Left renal cortex interstitium (tissue), 4 donors: ENCODE data around the gene SEMA3D. TPM values are rescaled to one million over a fixed set of nuclear protein-coding genes. Genes with fewer than 3 reads are reported as not detected.
A peak's percentile ranks its signal among the peaks of the same experiment; 100 is the strongest.

Experiments
- DNase-seq, 4 donors: peaks; one replicate each; pipeline ENCODE4 v3.0.0-alpha.2; 2013; ENCODE audit warnings: low read depth in 4 of 4, low spot score in 2 of 4, missing footprints in 1 of 4
- polyA plus RNA-seq, 4 donors: library from polyadenylated mRNA; unstranded; fragments of 120-200 nt; gene quantifications; one replicate each; pipeline ENCODE4 v1.2.1, GENCODE V29; 2013; ENCODE audit not compliant: insufficient read length in 4 of 4

SEMA3D gene
- 10 to 100 TPM; 34.6 to 46.8 (median 38.6) TPM for polyA plus RNA-seq

DNA sequence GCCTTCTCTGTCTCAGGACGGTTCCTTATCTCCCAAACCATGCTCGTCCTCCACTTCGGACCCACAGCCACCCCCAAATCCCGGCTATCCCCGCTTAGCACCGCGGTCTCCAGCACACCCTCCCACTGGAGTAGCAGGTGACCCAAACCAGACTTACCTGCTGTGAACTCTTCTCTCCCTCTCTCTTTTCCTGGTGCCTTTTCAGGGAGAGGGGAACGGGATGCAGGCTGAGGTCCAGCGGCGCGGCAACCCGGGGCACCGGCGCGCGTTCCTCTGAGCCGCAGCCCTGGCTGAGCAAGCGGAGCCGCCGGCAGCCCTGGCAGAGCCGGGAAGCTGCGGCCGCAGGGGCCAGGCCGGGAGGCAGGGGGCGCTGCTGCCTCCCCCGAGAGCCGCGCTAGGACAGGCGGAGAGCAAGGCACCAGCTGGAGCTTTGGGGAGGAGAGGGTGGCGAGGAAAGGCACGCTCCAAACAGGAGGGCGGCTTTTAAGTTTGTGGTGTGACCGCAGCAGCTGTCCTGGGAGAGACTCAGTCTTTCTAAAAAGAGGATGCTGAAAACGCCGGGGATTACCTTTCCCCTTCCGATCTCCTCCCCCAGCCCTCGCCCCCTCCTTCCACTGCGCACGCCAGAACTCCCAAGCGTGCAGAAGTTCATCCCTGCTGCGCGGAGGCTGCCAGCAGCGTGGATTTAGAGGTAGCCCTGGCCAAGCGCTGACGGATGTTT, at the start of gene SEMA3D:
TSS of gene SEMA3D (minus strand) at position 536 of the 721 bp plus-strand sequence. CDS start 65,165 bp downstream, outside the sequence.
- DNase-seq, result peak; percentile 75 to 85 (median 78)

DNA sequence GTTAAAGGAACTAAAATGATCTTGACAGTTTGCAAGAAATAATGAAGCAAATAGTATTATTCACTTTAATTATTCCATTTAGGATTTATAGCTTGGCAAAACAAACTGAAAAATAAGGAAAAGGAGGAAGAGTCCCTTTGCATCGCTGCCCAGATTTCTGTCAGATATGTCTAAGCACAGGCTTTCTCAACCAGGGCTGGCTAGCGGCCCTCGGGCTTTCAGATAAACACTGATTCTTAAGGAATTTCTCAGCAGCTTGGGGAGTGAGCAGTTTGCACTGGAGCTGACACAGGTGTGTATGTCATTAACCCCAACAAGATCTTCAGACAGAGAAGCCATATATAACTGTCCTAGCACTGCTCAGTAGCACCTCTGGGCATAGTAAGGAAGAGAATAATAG, 47.9 kb upstream of the SEMA3D start:
- DNase-seq, result no peak

DNA sequence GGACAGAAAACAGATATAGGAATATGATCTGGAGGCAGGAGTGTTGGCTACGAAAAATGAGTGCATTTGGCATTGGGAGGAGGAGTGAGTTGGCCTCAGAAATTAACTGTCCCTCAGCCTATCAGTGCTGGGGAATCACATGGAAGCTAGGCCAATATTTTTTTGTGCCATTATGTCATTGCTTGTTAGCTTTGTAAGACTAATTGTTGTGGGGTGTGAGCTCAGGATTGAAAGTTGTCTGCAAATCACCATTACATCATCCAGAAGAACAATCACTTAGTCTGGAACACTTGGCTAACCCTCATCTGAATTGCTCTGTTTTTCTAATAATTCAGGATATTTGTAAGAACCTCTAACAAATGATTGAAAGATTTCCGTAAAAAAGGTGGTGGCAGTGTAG, 45.2 kb upstream of the SEMA3D start:
- DNase-seq, result no peak

DNA sequence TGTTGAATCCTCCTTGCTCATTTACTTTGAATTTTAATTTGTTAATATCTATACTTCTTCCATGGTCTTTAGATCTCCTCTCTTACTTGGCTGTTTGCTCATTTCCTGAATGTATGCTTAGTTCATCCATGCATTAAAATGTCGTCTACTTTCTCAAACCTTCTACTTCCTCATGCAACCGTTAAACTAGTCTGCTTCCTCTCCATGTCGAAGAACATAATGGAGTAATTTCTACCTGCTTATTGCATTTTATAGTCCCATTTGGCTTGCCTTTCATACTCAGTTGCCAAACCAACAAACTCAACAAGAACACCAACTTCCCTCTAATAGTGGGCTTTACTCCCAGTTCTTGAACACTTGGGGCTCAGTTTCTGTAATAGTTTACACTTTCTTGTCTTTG, 43.8 kb upstream of the SEMA3D start:
- no peak for DNase-seq

DNA sequence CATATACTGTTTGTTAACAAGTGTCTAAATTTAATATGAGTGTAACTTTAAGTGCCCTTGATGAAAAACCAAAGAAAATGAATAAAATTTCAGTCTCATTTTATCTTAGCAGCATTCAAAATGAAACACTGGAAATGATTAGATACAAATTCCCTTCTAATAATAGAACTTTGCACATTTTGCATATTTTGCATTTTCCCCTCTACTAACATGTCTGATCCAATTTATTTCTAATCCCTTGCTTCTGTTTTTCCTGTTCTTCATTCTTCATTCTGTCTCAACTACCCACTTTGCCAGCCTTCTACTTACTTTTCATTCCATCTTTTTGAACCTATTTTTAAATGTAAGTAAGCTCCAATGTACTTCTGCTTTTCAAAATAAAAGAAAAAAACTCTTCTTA, 42.7 kb upstream of the SEMA3D start:
- no peak for DNase-seq

DNA sequence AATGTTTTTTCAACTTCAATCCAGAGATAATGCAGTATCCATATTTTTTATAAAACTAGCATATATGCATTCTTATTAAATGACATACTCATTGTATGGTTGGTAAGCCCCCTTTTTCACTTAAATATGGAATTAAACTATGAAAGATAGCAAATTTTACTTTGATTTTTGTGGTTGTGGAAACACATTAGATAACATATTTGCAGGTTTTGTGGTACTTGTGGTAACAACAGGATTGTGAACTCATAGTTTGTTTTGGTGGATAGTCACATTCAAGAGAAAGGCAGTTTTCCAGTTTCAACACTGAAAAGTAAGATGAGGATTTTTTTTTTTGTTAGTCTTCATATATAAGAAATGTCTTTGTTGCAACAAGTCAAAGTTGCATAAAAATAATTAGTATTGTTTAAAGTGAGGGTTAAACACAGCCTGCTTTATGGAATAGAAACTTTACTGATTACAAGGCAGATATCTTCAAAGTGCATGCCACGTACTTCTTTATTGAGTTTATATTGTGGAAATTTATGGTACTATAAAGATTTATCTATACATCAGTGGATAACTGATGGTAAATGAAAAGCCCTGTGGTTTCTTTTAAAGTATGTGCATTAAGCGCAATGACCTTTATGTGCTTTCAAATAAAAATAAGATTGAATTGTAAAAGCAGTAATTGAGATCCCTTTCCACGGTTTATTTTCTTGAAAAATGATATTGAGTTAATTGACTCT, 39.7 kb upstream of the SEMA3D start:
- DNase-seq, result no peak

DNA sequence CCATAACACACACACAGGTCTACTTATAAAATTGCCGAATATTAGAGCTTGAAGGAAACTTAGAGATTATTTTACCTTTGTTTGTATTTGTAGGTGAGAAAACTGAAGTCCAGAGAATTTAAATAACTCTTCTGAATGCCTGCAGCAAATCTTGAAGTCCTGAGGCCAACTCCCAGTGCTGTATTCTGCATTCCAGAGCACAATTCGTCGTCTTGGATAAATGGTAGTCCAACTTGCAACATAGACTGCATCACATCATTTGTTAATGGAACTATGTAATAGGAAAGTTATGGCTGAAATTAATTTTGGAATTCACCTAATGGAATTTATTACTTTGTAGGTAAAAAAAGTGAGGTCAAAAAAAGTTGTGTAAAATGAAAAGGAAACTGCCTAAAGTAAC, 37.3 kb upstream of the SEMA3D start:
- DNase-seq, result no peak

DNA sequence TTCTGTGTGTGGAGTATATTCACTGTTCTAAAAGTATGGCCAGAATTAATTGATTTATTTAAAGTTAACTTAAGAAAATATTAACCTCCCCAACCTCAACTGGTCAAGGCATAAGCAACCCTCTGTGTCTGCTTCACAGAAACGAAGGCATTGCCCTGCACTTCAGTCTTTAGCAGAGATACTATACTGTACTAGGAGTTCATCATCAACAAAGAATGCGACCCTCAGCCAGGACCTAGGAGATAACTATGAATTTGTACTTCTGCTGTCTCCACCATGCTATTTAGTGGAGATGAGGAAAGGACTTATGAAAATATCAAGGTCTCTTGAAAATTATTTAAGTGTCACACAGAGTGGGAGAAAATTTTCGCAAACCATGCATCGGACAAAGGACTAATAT, 35.7 kb upstream of the SEMA3D start:
- no peak for DNase-seq

DNA sequence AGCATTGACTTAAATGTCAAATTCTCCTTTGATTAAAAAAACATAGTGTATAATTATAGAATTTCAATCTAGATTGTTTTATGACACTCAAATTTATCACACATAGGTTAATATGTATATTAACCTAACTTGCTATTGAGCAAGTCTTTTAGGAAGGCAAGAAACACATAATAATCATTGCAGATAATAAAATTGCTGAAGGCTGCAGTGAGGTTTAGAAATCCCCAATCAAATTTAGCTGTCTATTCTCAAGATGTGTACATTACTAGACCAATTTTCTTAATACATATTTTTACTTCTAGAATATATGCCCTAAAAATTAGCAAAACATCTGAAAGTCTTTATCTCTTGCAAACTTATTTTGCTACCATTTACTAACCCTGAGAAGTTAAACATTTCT, 34.9 kb upstream of the SEMA3D start:
- no peak for DNase-seq

DNA sequence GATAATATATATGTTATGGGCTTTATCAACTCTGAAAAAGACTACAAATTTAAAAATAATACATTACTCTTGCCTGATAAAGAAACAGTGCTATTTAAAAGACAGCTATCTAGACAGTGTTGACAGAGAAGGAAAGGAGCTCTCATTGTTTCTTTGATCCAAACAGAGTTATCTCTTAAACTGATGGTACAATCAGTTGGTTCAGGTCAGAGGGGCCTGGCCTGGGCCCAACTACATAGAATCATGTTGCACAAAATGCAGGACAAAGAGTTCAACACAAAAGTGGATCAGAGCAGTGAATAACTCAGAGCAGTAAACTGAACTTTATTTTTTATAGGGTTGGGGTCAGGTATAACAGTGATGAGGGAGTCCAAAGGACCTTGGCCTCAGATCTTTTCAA, 33.8 kb upstream of the SEMA3D start:
- no peak for DNase-seq

DNA sequence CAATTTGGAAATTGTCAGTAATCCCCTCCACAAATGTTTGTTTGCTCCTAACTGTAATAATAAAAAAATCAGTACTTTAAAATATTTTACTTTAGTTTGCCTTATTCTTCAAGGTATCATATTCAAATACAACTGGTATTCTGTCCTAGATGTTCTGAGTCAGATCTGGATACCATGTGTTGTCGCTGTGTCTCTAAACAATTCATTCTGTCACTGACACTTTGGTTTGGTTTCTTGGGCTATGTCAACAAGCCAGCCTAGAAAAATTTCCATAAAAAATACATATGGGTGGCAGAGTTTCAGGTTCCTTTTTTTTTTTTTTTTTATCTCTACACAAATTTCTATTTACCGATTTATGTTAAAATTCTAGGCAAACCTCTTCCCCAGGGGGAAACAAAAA, 33.2 kb upstream of the SEMA3D start:
- no peak for DNase-seq

DNA sequence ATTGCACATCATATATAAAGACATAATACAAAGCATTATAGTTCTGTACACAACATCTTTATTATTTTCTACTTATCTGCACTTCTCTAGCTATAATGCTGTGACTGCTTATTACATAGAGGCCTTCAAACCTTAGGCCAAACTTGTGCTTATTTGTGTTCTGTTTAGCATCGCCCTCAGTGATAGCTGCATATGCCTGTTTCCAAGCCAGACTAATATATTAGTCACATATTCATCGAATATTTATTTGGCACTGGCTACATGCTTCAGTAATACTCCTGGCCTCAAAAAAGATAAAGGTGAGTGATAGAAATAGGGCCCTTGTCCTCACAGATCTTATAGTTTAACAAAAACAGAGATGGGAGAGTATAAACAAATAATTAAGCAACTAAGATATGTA, 30.2 kb upstream of the SEMA3D start:
- no peak for DNase-seq

DNA sequence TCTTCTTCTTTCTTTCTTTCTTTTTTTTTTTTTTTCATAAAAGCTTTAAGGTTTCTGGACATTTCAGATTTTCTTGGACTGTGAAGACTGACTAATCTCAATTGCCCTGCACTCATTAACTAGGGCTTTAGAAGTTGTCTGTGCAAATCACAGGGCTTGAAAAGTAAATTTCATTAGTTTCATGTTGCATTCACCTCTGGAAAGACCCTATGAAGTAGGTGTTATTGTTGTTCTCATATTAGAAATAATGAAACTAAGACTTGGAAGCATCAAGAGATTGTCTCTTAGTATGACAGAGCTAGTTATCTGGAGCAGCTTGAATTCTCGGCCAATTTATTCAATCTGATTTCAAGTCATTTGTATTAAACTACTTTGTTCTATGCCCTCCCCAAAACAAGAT, 28.2 kb upstream of the SEMA3D start:
- DNase-seq, result no peak

DNA sequence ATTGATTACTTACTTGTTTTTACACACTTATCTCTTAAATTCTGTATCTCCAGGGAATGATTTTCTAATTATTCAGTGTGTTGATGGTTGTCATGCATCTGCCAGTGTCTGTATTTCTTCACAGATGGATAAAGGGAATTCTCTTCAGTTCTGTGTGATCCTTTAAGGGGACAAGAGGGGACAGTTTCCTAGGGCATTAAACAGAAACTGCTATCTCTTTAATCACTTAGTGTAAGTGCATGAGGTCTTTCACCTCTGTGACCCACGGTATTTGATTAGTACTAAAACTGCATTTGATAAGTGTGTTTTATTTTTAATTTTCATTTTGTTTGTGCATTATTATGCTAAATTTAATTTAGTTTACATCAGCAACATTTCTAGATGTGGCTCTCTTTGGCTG, 26.6 kb upstream of the SEMA3D start:
- DNase-seq, result no peak

DNA sequence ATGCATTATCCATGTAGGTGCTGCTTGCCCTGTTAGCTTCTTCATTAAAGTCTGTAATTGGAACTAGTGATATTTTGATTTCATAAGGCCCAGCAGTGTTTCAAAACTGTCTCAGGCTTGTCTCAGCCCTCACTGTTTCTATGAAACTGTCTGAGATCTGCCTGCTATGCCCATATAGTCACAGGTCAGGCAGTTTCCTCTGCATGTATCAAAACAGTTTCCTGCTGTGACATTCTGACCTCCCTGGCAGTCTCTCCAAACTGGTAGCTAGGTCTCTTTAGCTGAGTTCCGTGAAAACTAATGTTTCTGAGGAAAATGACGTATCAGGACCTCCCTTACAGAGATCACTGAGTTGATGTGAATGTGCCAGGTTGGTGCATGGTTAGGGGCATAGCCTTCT, 18.9 kb upstream of the SEMA3D start:
- no peak for DNase-seq

DNA sequence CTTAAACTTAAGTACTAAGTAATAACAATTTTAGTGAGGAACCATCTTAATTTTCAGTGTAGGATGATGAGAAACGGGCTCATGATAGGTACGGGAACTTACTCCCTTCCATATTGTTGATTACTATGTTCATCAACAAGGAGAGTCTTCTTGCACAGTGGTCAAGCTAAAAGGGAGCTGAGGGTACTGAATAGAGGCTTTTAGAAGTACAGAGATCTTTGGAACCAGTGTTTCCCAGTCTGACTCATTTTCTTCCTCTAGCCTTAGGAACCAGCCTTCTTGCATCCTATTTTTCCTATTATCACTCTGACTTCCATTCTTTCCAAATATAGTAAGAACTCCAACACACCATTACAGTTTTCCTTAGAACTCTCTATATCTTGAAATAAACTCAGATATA, 17.6 kb upstream of the SEMA3D start:
- DNase-seq, result no peak

DNA sequence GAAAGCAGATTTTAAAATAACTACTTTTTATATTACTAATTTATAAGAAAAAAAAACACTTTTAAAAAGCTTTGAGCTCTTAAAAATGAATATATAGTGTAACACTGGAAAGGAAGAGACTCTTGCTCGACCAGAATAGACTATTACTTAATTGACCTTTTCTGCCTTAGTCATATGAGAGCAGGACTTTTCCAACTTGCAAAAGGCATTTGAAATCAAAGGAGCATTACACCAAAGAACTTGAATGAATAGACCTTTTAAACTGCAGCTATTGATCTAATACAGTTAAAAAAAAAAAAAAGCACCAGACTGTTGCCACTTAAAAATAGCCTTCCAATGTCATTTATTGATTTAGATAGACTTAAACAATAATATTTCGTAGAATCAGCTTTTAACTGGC, 17.2 kb upstream of the SEMA3D start:
- DNase-seq, result no peak

DNA sequence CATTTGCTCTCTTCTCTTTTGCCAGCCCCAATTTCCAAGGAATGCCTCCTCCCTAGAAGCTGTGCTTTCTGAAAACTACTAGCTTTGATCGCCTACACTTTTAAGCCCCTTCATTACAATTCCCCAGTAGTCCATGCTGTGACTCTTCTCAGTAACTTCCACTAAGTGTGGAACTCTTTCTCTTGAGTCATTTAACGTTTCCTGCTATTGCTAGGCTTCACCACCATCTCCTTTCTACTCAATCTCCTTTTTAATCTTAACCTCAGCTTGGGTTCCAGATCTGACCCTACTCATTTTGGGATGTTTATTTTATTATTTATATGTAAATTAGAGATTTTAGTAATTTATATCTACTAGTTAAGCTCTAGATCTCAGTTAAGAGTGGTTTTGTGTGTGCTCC, 14.4 kb upstream of the SEMA3D start:
- no peak for DNase-seq

DNA sequence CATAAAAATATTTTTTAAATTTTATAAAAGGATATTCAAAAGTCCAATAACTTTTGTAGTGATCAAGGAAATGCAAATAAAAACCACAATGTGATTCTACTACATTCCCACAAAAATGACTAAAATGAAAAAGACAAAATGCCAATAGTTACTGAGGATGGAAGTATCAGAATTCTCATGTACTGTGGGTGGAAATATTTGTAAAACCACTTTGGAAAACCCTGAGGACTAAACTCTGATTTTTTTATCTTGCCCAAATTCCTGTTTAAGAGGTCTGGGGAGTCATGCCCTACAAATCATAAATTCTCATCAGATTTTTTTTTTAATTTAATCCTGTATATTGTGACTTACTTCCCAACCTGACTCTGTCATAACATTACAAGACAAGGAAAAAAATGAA, 9.8 kb upstream of the SEMA3D start:
- DNase-seq, result no peak

DNA sequence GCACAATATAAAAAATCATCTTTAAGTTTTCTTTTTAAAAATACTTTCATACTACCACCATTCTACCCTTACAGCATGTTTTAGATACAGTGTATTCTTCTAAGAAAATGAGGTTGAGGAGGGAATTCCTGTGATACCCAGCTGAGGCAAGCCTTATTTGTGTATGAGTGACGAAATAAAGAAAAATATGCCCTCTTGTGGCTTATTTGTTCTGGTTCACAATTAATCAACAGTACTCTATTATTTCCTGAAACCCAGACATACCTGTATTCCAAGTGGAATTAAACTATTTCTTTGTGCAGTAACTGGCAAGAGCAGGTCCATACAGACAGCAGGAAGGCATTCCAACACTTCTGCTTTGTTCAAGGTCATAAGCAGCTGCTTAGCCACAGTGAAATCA, 4.5 kb upstream of the SEMA3D start:
- DNase-seq, result no peak

DNA sequence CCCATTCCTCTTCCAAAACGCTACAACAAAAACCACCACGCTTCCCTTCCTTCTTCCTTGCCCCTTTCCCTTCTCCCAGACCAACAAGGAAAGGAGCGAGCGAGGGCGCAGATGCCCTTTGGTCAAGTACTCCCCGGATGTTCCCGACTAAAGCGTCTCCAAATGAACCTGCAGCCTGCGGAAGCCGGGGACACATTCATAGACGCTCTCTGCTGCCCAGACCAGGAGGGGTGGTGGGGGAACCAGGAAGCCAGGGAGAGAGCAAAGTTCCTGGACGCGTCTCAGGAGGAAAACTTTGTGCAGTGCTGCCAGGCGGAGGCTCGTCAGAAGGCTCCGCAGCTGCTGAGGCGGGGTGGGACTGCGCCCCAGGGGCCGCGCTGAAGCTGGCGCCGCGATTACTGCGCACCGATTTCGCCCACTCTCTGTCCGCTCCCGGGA, 754 bp downstream of the SEMA3D start:
- peak in 3 of 4 donors; percentile 20 to 57 (median 38) for DNase-seq

DNA sequence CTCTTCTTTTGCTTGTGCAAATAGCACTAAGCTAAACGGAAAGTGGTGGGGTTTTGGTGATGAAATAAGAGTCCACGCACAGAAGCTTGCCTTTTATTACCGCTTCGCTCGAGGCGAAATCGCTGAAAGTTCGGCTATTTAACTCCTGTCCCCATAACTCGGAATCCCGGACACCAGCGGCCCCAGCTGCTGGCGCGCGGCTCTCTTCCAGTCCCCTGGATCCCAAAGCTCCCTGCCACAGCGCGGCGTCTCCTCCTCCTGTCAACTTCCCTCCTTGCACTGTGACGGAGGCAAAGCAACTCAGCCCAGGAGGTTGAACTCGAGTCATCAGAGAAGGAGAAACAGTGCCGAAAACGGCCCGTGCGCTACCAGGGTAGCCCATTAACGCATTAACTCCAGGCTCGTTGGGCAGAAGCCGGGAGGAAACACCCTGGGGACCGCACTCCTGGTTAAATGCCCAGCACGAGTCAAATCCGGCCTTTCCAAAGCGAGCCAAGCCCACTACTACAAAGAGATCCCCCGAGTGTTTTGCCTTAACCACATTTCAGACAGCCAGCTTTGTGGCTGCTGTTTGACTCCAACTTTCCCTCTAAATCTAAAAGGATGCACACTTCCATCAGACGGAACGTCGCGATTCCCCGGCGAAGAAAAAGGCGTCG, 1.3 kb downstream of the SEMA3D start:
- peak; percentile 36 to 78 (median 62) for DNase-seq
